ENCODE data around the gene CSNK1G2.

CSNK1G2 gene

DNA sequence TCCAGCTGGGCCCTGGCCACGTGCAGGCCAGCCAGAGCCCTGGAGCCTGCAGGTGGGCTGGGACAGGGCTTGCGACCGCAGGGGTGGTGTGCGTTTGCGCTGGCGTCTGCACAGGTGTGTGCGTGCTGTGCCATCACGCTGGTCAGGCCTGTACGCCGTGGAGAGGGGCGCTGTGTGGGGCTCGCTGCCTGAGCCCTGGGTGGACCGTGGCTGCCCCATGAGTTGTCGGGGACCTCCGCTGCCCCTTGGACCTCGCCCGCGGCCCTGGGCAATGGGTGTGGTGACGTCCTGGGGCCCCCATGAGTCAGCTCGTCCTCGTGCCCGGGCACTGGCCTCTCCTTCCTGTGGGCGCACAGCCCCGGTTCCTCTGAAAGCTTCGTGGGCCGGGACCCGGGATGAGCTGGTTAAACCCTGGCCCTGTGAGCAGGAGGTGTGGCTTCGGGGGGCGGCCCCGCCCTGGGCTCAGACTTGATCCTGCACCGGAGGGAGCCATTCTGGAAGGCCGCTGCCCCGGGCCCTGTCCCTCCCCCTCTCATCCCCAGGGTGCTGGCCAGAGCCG, 6.8 kb downstream of the CSNK1G2 start:
- peaks cover 8% of the 10 kb centered on the region for H3K4me1 Mint-ChIP-seq
- no peak overlapping the region for H3K27ac Mint-ChIP-seq
- no peaks in the 10 kb centered on the region for H3K27me3 Mint-ChIP-seq (ENCODE audit: low read depth)
- TF ChIP-seq, protein P1, sequence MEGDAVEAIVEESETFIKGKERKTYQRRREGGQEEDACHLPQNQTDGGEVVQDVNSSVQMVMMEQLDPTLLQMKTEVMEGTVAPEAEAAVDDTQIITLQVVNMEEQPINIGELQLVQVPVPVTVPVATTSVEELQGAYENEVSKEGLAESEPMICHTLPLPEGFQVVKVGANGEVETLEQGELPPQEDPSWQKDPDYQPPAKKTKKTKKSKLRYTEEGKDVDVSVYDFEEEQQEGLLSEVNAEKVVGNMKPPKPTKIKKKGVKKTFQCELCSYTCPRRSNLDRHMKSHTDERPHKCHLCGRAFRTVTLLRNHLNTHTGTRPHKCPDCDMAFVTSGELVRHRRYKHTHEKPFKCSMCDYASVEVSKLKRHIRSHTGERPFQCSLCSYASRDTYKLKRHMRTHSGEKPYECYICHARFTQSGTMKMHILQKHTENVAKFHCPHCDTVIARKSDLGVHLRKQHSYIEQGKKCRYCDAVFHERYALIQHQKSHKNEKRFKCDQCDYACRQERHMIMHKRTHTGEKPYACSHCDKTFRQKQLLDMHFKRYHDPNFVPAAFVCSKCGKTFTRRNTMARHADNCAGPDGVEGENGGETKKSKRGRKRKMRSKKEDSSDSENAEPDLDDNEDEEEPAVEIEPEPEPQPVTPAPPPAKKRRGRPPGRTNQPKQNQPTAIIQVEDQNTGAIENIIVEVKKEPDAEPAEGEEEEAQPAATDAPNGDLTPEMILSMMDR (IDR thresholded peaks at IDR 0.05; ENCODE audit: unreplicated experiment in 3 of 3): no peak
- no peaks in the 10 kb centered on the region for H3K9me3 Mint-ChIP-seq
- H3K36me3 Mint-ChIP-seq (ENCODE audit: low read depth): peaks cover 15% of the 10 kb centered on the region
- H3K4me3 Mint-ChIP-seq: no peak overlapping the region

GRCh38 chr19:1949304-1950101, 8.5 kb downstream of the CSNK1G2 start:
- Mint-ChIP-seq H3K4me3 (no peak overlapping the region), H3K4me1 (no peaks in the 10 kb centered on the region), H3K27ac (no peak overlapping the region), H3K9me3 (no peaks in the 10 kb centered on the region), H3K36me3 (ENCODE audit: low read depth) (peaks cover 15% of the 10 kb centered on the region), H3K27me3 (ENCODE audit: low read depth) (no peaks in the 10 kb centered on the region)
- TF ChIP-seq, protein P1 (IDR thresholded peaks at IDR 0.05; ENCODE audit: unreplicated experiment in 3 of 3): no peak

- peaks cover 15% of the 10 kb centered on the region for H3K36me3 Mint-ChIP-seq (ENCODE audit: low read depth)
- H3K9me3 Mint-ChIP-seq: no peaks in the 10 kb centered on the region
- H3K27ac Mint-ChIP-seq: no peak overlapping the region
- no peaks in the 10 kb centered on the region for H3K4me1 Mint-ChIP-seq
- no peaks in the 10 kb centered on the region for H3K27me3 Mint-ChIP-seq (ENCODE audit: low read depth)
- H3K4me3 Mint-ChIP-seq: no peak overlapping the region
- TF ChIP-seq, protein P1 (IDR thresholded peaks at IDR 0.05; ENCODE audit: unreplicated experiment in 3 of 3): no peak
Observed at GRCh38 chr19:1950640-1951039, 9.7 kb downstream of the CSNK1G2 start.

GRCh38 chr19:1952635-1953034, 11.7 kb downstream of the CSNK1G2 start:
- peaks cover 15% of the 10 kb centered on the region for H3K36me3 Mint-ChIP-seq (ENCODE audit: low read depth)
- no peaks in the 10 kb centered on the region for H3K4me1 Mint-ChIP-seq
- no peak overlapping the region for H3K4me3 Mint-ChIP-seq
- TF ChIP-seq, protein P1 (IDR thresholded peaks at IDR 0.05; ENCODE audit: unreplicated experiment in 3 of 3): no peak
- H3K27ac Mint-ChIP-seq: no peak overlapping the region
- no peaks in the 10 kb centered on the region for H3K27me3 Mint-ChIP-seq (ENCODE audit: low read depth)
- no peaks in the 10 kb centered on the region for H3K9me3 Mint-ChIP-seq

GRCh38 chr19:1953037-1953436, 12.1 kb downstream of the CSNK1G2 start:
- H3K27me3 Mint-ChIP-seq (ENCODE audit: low read depth): no peaks in the 10 kb centered on the region
- peaks cover 15% of the 10 kb centered on the region for H3K36me3 Mint-ChIP-seq (ENCODE audit: low read depth)
- TF ChIP-seq, protein P1 (IDR thresholded peaks at IDR 0.05; ENCODE audit: unreplicated experiment in 3 of 3): no peak
- no peak overlapping the region for H3K4me3 Mint-ChIP-seq
- no peaks in the 10 kb centered on the region for H3K9me3 Mint-ChIP-seq
- no peaks in the 10 kb centered on the region for H3K4me1 Mint-ChIP-seq
- no peak overlapping the region for H3K27ac Mint-ChIP-seq
